ENCODE results near the gene CNGB1.
"Not testable (repeated sequence)": the region's sequence is repeated elsewhere in the genome, so short reads cannot be mapped to it uniquely, and the experiment has no call there.

Gene CNGB1

GRCh38 chr16:57918994-57919393 is 51.9 kb downstream of the CNGB1 start:
- DNase-seq (ENCODE audit: insufficient read length, low spot score): no peak
- FAIRE-seq: no peak
- TF ChIP-seq, protein P1, sequence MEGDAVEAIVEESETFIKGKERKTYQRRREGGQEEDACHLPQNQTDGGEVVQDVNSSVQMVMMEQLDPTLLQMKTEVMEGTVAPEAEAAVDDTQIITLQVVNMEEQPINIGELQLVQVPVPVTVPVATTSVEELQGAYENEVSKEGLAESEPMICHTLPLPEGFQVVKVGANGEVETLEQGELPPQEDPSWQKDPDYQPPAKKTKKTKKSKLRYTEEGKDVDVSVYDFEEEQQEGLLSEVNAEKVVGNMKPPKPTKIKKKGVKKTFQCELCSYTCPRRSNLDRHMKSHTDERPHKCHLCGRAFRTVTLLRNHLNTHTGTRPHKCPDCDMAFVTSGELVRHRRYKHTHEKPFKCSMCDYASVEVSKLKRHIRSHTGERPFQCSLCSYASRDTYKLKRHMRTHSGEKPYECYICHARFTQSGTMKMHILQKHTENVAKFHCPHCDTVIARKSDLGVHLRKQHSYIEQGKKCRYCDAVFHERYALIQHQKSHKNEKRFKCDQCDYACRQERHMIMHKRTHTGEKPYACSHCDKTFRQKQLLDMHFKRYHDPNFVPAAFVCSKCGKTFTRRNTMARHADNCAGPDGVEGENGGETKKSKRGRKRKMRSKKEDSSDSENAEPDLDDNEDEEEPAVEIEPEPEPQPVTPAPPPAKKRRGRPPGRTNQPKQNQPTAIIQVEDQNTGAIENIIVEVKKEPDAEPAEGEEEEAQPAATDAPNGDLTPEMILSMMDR (IDR thresholded peaks at IDR 0.05; ENCODE audit: insufficient read depth, missing control alignments): no peak

- FAIRE-seq (no peak), DNase-seq (ENCODE audit: insufficient read length, low spot score) (no peak)
- TF ChIP-seq, protein P1 (IDR thresholded peaks at IDR 0.05; ENCODE audit: insufficient read depth, missing control alignments): no peak
Measured at GRCh38 chr16:57918444-57918843, 52.5 kb downstream of the CNGB1 start.

- DNase-seq (ENCODE audit: insufficient read length, low spot score); FAIRE-seq: not testable (repeated sequence)
Measured at GRCh38 chr16:57917929-57918328, 53.0 kb downstream of the CNGB1 start.

DNA sequence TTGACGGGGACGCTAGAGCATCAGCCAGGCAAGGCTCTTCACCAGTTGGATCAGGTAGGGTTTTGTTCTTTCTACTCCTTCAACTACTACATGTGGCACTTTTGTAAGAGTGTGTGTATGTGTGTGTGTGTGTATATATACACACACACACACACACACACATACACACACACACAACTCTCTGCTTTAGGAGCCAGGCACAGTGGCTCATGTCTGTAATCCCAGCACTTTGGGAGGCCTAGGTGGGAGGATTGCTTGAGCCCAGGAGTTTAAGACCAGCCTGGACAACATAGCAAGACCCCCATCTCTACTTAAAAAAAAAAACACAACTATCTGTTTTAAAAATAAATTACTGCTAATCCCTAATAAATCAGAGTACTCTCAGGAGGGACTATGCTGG is 53.4 kb downstream of the CNGB1 start:
- not testable (repeated sequence) for FAIRE-seq; DNase-seq (ENCODE audit: insufficient read length, low spot score)

- FAIRE-seq: no peak
- no peak for DNase-seq (ENCODE audit: insufficient read length, low spot score)
- TF ChIP-seq, protein P1 (IDR thresholded peaks at IDR 0.05; ENCODE audit: insufficient read depth, missing control alignments): no peak
Measured at GRCh38 chr16:57916735-57917438, 54.0 kb downstream of the CNGB1 start.

GRCh38 chr16:57915811-57916488 is 55.0 kb downstream of the CNGB1 start:
- TF ChIP-seq, protein P1 (IDR thresholded peaks at IDR 0.05; ENCODE audit: insufficient read depth, missing control alignments): no peak
- DNase-seq (ENCODE audit: insufficient read length, low spot score) (no peak), FAIRE-seq (no peak)

- no peak for FAIRE-seq
- TF ChIP-seq, protein P1 (IDR thresholded peaks at IDR 0.05; ENCODE audit: insufficient read depth, missing control alignments): no peak
- DNase-seq (ENCODE audit: insufficient read length, low spot score): no peak
Measured at GRCh38 chr16:57915267-57915666, 55.7 kb downstream of the CNGB1 start.

Data from D721Med (cell line).